ENCODE measurements around the gene DHRS4.
"Not testable (repeated sequence)": the region's sequence is repeated elsewhere in the genome, so short reads cannot be mapped to it uniquely, and the experiment has no call there.

DNA sequence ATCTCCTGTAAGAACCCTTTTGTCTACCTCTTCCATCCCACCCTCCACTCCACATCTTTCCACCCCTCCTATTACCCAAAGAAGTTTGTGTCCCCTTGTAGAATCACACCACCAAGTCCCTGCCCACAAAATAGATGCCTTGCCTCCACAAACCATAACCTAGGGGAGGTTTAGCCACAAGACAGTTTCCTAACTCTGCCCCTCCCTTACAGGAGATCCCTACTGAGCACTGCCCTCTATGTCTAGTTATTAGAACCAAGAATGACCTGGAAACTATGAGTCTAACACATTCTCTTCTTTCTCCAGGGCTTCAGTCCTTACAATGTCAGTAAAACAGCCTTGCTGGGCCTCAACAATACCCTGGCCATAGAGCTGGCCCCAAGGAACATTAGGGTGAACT, 47.5 kb downstream of the DHRS4 start:
- not testable (repeated sequence) for TF ChIP-seq RAD21 (conservative IDR thresholded peaks at IDR 0.05); EP300 (conservative IDR thresholded peaks at IDR 0.05; ENCODE audit: poor library complexity, severe bottlenecking); POLR2AphosphoS5 (IDR thresholded peaks at IDR 0.05)
- TF ChIP-seq, protein P1, sequence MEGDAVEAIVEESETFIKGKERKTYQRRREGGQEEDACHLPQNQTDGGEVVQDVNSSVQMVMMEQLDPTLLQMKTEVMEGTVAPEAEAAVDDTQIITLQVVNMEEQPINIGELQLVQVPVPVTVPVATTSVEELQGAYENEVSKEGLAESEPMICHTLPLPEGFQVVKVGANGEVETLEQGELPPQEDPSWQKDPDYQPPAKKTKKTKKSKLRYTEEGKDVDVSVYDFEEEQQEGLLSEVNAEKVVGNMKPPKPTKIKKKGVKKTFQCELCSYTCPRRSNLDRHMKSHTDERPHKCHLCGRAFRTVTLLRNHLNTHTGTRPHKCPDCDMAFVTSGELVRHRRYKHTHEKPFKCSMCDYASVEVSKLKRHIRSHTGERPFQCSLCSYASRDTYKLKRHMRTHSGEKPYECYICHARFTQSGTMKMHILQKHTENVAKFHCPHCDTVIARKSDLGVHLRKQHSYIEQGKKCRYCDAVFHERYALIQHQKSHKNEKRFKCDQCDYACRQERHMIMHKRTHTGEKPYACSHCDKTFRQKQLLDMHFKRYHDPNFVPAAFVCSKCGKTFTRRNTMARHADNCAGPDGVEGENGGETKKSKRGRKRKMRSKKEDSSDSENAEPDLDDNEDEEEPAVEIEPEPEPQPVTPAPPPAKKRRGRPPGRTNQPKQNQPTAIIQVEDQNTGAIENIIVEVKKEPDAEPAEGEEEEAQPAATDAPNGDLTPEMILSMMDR (IDR thresholded peaks at IDR 0.05; ENCODE audit: poor library complexity, severe bottlenecking) = not testable (repeated sequence)
- TF ChIP-seq, protein P2, sequence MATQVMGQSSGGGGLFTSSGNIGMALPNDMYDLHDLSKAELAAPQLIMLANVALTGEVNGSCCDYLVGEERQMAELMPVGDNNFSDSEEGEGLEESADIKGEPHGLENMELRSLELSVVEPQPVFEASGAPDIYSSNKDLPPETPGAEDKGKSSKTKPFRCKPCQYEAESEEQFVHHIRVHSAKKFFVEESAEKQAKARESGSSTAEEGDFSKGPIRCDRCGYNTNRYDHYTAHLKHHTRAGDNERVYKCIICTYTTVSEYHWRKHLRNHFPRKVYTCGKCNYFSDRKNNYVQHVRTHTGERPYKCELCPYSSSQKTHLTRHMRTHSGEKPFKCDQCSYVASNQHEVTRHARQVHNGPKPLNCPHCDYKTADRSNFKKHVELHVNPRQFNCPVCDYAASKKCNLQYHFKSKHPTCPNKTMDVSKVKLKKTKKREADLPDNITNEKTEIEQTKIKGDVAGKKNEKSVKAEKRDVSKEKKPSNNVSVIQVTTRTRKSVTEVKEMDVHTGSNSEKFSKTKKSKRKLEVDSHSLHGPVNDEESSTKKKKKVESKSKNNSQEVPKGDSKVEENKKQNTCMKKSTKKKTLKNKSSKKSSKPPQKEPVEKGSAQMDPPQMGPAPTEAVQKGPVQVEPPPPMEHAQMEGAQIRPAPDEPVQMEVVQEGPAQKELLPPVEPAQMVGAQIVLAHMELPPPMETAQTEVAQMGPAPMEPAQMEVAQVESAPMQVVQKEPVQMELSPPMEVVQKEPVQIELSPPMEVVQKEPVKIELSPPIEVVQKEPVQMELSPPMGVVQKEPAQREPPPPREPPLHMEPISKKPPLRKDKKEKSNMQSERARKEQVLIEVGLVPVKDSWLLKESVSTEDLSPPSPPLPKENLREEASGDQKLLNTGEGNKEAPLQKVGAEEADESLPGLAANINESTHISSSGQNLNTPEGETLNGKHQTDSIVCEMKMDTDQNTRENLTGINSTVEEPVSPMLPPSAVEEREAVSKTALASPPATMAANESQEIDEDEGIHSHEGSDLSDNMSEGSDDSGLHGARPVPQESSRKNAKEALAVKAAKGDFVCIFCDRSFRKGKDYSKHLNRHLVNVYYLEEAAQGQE (IDR thresholded peaks at IDR 0.05; ENCODE audit: borderline replicate concordance) = not testable (repeated sequence)

Measured in neural cell (in vitro differentiated cells).